Breast epithelium (tissue), 3 donors: ENCODE data around the gene SEPHS2.
"Not testable (repeated sequence)": the region's sequence is repeated elsewhere in the genome, so short reads cannot be mapped to it uniquely, and the experiment has no call there.

Source experiments
- CTCF ChIP-seq, 3 donors: fragments of 450-650 bp; IDR thresholded peaks; one replicate each; pipeline ENCODE4 v1.5.1; 2016 to 2017; ENCODE audit warnings: antibody characterized with exemption in 3 of 3, mild to moderate bottlenecking in 3 of 3, moderate library complexity in 3 of 3
- POLR2A ChIP-seq: fragments of 450-650 bp; IDR thresholded peaks from one replicate; pipeline ENCODE4 v1.6.1; 2016; ENCODE audit warnings: antibody characterized with exemption, mild to moderate bottlenecking, moderate library complexity

- not testable (repeated sequence) for TF ChIP-seq POLR2A; CTCF (IDR thresholded peaks at IDR 0.05)
Measured at GRCh38 chr16:30396627-30397026, 49.0 kb downstream of the SEPHS2 start.
